GM18867 (cell line): ENCODE results near the gene C1orf216.
"Not testable (repeated sequence)": the region's sequence is repeated elsewhere in the genome, so short reads cannot be mapped to it uniquely, and the experiment has no call there.

ENCODE experiments used
- ATAC-seq: cut with Tn5 transposase; IDR thresholded peaks from one replicate; pipeline ENCODE4 v1.9.1; 2021; ENCODE audit warnings: mild to moderate bottlenecking, moderate library complexity; ENCODE audit not compliant: unreplicated experiment

Gene C1orf216

DNA sequence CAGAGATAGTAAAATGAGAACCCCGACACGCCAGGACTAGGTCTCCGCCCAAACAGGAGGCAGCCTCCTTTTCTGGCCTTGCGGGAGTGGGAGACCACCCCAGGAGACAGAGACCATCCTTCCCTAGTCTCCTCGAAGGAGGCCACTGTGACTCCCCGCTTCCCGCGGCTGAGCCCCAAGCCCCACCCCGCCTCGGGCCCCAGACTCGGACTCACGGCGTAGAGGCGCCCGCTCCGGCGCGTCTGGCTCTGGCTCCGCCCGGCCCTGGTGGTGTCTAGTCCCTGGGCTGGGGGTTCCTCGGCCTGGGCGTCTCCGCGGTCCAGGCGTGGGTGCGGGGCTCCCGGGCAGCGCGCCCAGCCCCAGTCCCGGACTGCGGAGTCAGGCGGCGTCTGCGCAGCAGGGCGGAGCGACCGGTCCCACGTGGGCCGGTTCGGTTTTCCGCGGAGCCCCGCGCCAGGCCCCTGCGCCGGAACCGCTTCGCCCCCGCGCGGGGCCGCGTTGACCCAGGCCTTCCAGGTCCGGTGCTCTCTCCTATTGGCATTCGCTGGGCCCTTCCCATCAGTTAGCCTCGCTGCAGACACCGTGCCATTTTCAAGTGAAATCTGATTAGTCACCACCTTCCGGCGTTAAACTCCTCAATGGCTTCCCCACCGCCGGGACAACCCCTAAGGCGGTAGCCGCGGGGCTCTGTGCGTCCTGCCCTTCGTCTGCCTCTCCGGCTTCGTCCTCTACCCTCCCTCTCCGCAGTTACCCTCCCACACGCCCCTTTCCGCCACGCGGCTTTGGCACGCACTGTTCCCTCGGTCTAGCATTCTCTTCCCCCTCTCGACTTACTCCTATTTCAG, at the start of gene C1orf216:
C1orf216 (minus strand) TSS at position 393 of the 845 bp plus-strand sequence. CDS start 2,563 bp downstream, outside the sequence.
- peak; percentile 66 for ATAC-seq

DNA sequence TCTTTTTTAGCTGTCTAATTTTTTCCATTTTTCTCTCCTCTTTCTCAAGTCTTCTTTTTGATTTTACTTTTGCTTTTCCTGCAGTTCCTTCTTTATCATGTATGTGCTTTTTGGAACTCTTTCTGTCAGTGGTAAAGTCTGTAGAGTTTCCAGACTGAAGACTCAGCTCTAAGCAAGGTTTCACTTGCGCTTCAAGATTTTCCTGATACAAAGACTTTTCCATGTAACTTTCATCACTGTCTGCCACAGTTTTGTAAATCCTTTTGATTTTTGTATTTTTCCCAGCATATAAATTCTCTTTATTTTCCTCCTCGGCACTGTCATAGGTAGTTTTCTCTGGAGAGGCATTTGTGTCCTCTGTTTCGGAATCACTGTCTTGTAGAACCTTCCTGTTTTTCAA, 45.6 kb upstream of the C1orf216 start:
- ATAC-seq, result no peak

- ATAC-seq, result no peak
These were observed 44.5 kb upstream of the C1orf216 start for GRCh38 chr1:35763201-35763600.

GRCh38 chr1:35762141-35762540, 43.5 kb upstream of the C1orf216 start:
- no peak for ATAC-seq

GRCh38 chr1:35756064-35756463, 37.4 kb upstream of the C1orf216 start:
- ATAC-seq, result no peak

DNA sequence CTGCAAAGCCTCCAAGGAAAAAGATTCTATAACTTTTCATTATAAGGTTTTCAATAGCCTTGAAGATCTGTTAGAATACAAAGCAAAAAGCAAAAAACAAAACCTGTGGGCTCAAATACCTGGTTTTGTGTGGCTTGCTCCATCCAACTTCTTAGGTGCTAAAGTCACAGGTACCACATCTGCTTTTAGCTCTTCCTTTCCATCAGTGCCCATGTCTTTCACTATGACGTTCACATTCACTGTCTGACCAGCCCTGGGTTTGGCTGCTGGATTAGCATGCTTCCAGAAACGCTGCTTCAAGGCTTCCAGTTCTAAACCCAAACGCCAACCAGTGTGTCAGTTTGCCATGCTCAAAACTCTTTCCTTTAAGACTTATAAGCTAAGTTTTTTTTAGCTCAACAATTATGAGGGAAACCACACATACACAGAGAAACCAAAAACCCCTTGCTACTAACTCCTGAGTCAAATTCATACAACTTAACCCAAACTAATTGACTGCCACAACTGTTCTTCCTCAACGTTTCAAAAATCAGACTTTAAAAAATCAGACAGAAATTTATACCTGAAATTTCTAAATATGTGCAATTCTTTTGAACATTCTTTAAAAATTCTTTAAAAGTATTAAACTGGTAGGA, 35.1 kb upstream of the C1orf216 start:
- ATAC-seq, result no peak

GRCh38 chr1:35748326-35748725, 29.6 kb upstream of the C1orf216 start:
- ATAC-seq, result no peak

DNA sequence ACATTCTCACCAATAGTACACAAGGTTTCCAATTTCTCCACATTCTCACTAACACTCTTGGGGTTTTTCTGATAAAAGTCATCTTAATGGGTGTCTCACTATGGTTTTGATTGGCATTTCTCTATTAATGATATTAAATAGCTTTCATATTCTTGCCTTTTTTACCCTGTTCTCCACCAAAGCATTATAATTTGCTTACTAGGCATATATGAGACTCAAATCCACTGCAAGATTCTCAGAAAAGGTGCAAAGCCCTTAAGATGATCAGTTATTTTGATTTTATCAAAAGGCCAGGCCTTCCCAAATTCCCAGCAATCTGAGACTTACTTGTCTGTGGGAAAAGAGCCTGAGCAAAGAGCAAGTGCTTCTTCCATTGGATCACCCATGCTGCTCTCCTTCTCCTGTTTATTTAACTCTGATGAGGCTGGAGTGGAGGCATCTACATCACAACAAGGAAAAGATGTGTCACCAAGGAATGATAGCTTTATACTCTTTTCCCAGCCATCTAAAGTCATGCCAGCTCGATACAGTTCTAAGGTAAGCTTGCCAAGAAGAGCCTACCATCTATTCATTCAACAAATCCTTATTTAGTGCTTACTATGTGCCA, 26.5 kb upstream of the C1orf216 start:
- no peak for ATAC-seq

DNA sequence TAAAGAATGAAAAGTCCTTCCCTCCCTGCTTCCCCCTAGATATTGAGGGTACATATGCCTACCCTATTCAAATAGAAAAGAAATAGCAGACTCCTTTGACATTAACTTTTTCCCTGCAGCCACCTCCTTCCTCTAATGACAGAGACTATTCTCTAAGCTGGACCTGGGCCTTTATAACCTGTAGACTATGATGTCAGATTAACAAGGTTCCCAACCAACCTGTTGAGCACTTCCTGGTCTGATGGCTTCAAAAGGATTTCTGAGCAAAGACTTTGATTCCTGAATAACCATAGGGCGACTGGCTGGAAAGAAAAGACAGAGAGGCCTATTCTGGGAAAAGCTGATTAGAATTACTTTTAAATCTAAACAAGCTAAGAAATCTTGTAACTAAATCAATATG, 18.4 kb upstream of the C1orf216 start:
- no peak for ATAC-seq

DNA sequence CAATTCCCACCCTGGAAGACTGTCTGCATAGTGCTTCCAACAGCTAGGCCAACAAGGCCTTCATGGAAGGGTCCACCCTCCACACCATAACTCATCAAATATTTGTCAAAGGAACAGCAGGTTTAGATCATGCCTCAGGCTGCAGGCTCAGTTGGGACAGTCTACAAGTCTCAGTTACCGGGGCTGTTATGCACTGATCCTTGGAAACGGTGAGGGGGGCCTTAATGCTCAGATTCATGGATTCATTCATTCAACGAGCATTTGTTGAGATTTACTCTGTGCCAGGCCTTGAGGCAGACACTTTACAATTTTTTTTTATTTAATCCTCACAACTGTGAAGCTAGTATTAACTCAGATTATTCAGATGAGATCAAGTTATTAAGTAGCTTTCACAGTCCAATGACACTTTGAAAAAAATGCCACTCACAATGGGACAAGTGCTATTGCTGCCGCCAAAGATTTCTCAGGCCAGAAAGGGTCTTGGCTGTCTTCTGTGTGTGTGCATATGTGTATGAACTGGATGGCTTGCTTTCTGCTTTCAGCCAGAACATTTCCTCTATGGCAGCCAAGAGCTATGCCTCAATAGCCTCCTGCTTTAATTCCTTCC, 8.9 kb upstream of the C1orf216 start:
- no peak for ATAC-seq

GRCh38 chr1:35726450-35727433, 8.1 kb upstream of the C1orf216 start:
- ATAC-seq, result no peak

DNA sequence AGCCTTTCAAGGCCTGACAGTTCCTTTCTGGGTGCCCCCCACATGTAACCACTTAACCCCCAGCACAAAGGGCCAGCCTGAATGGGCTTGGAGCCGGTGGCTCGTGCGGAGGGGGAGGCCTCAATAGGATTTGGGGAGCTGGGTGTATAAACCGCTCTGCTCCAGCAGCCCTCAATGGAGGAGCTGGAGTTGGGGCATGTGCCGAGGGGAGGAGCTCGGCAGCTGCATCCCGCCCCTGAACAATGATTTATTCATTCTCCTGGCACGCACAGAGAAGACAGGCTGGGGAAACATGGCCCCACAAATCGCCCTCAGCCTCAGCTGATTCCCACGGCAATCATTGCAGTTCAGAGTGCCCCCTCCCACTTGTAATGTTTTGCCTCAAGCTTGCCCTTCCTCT, 6.9 kb upstream of the C1orf216 start:
- ATAC-seq, result no peak

- no peak for ATAC-seq
These were observed 690 bp downstream of the C1orf216 start for GRCh38 chr1:35717911-35718476.

- ATAC-seq, result peak; percentile 56
These were observed 3.1 kb downstream of the C1orf216 start for GRCh38 chr1:35715568-35716002.

DNA sequence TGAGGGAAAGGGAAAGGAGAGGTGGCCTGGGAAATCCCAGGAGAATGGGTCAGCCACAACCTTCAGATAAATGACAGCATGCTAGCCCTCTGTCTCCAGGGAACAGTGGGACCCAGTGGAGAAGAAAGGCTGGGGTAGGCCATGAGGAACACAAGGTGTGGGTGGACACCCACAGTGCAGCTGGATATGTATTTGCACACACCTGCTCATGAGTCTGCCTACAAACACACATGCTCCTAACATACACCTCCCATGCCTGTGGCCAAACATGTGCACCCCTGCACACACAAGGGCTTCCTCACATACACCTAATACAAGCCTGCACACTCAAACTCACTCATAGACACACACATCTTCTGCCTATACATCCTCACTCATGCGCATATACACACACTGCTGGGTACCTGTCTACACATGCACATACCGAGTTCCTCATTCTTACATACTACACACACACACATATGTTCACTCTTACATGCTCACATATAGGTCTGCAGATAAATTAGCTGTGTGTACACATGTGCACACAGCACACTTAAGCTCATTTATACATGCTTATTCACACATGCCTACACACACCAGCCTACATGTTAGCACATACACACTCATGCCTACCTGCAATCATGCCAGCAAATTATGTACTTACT, 3.6 kb downstream of the C1orf216 start:
- ATAC-seq, result no peak

GRCh38 chr1:35711098-35711497, 7.6 kb downstream of the C1orf216 start:
- ATAC-seq, result not testable (repeated sequence)

DNA sequence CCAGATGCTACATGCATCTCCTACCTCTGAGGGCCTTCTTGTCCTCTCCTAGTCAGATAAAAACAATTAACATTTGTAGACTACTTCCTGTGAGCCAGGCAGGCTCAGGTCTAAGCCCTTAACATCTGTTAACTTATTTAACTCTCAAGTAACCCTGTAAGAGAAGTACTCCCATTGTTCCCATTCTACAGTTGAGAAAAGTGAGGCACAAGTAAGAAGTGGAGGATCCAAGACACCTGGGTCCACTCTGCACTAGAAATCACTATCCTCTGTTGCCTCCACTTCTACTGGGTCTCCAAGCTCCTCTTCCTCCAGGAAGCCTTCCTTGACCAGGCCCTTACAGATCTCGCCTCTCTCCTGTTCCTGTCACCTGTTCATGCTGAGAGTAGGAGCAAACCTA, 9.7 kb downstream of the C1orf216 start:
- ATAC-seq, result no peak

DNA sequence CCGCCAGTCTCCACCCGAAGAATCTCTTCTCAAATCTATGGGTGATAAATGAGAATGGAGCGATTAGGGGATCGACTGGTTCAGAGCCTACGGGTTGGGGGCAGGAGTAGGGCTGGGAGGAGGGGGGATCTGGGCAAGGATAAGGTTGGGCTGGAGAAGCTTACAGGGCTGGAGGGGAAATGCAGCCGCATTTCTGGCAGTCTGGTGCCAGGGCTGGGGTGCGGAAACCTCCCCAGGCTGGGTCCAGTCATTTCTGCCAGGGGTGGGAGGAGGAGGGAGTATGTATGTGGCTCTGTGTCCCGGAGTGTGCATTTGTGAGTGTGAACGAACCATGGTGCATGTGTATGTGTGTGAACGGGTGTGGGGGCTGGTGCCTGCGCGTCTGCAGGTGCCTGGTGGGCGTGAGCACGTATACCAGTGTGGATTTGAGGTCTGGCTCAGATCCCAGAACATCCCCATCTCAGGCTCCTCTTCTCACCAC, 10.2 kb downstream of the C1orf216 start:
- ATAC-seq, result no peak
